PC-3 (cell line): ENCODE results near the gene FSD1L.

Experiments
- CTCF ChIP-seq: fragments of 300-600 bp; sonication (generic); conservative IDR thresholded peaks from 2 replicates; pipeline ENCODE4 v1.5.1; 2017; ENCODE audit warnings: antibody characterized with exemption, low read depth, mild to moderate bottlenecking, low read length
- EZH2 ChIP-seq: fragments of 300-600 bp; sonication (generic); IDR thresholded peaks from one replicate; pipeline ENCODE4 v1.6.1; 2017; ENCODE audit warnings: antibody characterized with exemption, mild to moderate bottlenecking, low read length; ENCODE audit not compliant: unreplicated experiment
- EZH2phosphoT487 ChIP-seq: fragments of 300-600 bp; sonication (generic); IDR thresholded peaks from 2 replicates; pipeline ENCODE4 v1.6.1; 2018; ENCODE audit warnings: mild to moderate bottlenecking, antibody characterized with exemption, low read length, borderline replicate concordance

- TF ChIP-seq EZH2phosphoT487 (no peak), CTCF (no peak), EZH2 (no peak)
Observed at GRCh38 chr9:105479846-105480245, 32.0 kb downstream of the FSD1L start.
